Stomach (tissue), 9 donors: ENCODE results near the gene SETX. TPM values are rescaled to one million over a fixed set of nuclear protein-coding genes. Genes with fewer than 3 reads are reported as not detected.

Experiments
- DNase-seq, 2 donors: peaks; one replicate each; pipeline versions ENCODE4 v3.0.0 to v3.0.0-alpha.2; 2013 to 2019
- H3K27ac ChIP-seq, 5 donors: fragments of 200-600 bp in 4 of 5; sonication (generic) in 4 of 5; one replicate each; pipeline ENCODE4 v1.5.1; 2013 to 2019; ENCODE audit warnings: mild to moderate bottlenecking in 1 of 5, moderate library complexity in 1 of 5
- H3K27me3 ChIP-seq, 3 donors: fragments of 200-600 bp; sonication (generic); one replicate each; pipeline ENCODE4 v1.5.1; 2017 to 2019; ENCODE audit warnings: mixed run types in 1 of 3
- H3K36me3 ChIP-seq, 4 donors: fragments of 200-600 bp; sonication (generic); 1 replicate in 3 of 4; 2 replicates in 1 of 4; pipeline ENCODE4 v1.5.1; 2016 to 2019
- H3K4me1 ChIP-seq, 4 donors: fragments of 200-600 bp; sonication (generic); one replicate each; pipeline ENCODE4 v1.5.1; 2016 to 2019
- H3K4me3 ChIP-seq, 4 donors: fragments of 200-600 bp; sonication (generic) in 3 of 4; one replicate each; pipeline ENCODE4 v1.5.1; 2016 to 2019; ENCODE audit warnings: mild to moderate bottlenecking in 1 of 4
- H3K9me3 ChIP-seq, 4 donors: fragments of 200-600 bp; sonication (generic); one replicate each; pipeline ENCODE4 v1.5.1; 2016 to 2019
- EP300 ChIP-seq: sonication (generic); formaldehyde crosslinking; IDR thresholded peaks from one replicate; pipeline ENCODE4 v1.6.1; 2017; ENCODE audit warnings: antibody characterized with exemption
- POLR2A ChIP-seq, 4 donors: fragments of 450-650 bp; IDR thresholded peaks; one replicate each; pipeline ENCODE4 v1.6.1; 2016; ENCODE audit warnings: antibody characterized with exemption in 4 of 4, control low read depth in 2 of 4, mild to moderate bottlenecking in 1 of 4, moderate library complexity in 1 of 4
- POLR2AphosphoS5 ChIP-seq, 3 donors: sonication (generic); formaldehyde crosslinking; IDR thresholded peaks; one replicate each; pipeline ENCODE4 v1.6.1; 2016; ENCODE audit warnings: antibody characterized with exemption in 3 of 3
- WGBS, 5 donors: extraction: QIAGEN DNeasy Blood & Tissue Kit in 3 of 5; methylation state at CpG; one replicate each; pipeline versions ENCODE4 v1.1.5 to v1.1.7; 2013 to 2018; 5-methylcytosine and 5-hydroxymethylcytosine counted together
- intact Hi-C: fragments of 100-400 bp; cut with DNase I; formaldehyde crosslinking; loops from one replicate; pipeline ENCODE4 v1.15.1; 2023; ENCODE audit warnings: low total_unique reads
- polyA plus RNA-seq, 3 donors: library from polyadenylated mRNA; stranded (reverse); fragments of 200-250 nt; gene quantifications; one replicate each; pipeline ENCODE4 v1.2.3, GENCODE V29; 2013
- total RNA-seq, 5 donors: library from RNA; depleted of rRNA; stranded (reverse); fragments of >200 nt; gene quantifications; one replicate each; pipeline versions ENCODE4 v1.1.0 to v1.2.3, GENCODE V29; 2014 to 2016
- TF ChIP-seq, protein P1 (sequence below), 7 experiments: fragments of 450-650 bp in 4 of 7; fragments of 200-600 bp in 3 of 7; sonication (generic) in 3 of 7; IDR thresholded peaks; one replicate each; pipeline ENCODE4 v1.5.1; 2016 to 2019; ENCODE audit warnings: antibody characterized with exemption in 7 of 7, control low read depth in 2 of 7, mild to moderate bottlenecking in 1 of 7
- donor health status: healthy with polysubstance abuse.
- donor health status: Bipolar disorder and iron deficiency.
- donor health status: healthy.

Gene SETX
- total and polyA plus RNA-seq, 8 donors, result 7.9 to 96.7 (median 34.6) TPM

DNA sequence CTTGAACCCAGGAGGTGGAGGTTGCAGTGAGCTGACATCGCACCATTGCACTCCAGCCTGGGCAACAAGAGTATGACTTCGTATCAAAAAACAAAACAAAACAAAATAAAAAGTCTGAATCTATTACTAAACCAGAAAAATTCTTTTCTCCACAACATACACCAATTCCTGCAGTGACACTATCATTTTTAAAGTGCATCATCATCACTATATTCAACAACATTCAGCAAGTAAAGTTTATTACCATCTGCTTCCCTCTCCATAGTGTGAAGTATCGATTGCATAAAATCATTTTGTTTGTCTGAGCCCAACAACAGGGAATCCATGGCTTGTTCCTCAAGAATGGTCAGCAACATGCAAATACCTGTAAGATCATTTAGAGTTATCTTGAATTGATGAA lies 20.4 kb downstream of the SETX start:
- intact Hi-C loops, result no loop called here
- H3K36me3 ChIP-seq, result peaks cover 69 to 100% (median 99%) of the 10 kb centered on the region in 4 donors
- H3K27me3 ChIP-seq, result no peaks in the 10 kb centered on the region
- no peak overlapping the region for H3K27ac ChIP-seq
- 96 to 99% (median 98%) methylated on average over 3 of the region's 3 CpGs for WGBS, 5 donors
- no peaks in the 10 kb centered on the region for H3K9me3 ChIP-seq
- DNase-seq, result no peak
- no peak overlapping the region for H3K4me3 ChIP-seq
- H3K4me1 ChIP-seq, result no peaks in the 10 kb centered on the region
- TF ChIP-seq POLR2A (IDR thresholded peaks at IDR 0.05) (no peak), POLR2AphosphoS5 (IDR thresholded peaks at IDR 0.05) (no peak), EP300 (no peak)
- TF ChIP-seq, protein P1, sequence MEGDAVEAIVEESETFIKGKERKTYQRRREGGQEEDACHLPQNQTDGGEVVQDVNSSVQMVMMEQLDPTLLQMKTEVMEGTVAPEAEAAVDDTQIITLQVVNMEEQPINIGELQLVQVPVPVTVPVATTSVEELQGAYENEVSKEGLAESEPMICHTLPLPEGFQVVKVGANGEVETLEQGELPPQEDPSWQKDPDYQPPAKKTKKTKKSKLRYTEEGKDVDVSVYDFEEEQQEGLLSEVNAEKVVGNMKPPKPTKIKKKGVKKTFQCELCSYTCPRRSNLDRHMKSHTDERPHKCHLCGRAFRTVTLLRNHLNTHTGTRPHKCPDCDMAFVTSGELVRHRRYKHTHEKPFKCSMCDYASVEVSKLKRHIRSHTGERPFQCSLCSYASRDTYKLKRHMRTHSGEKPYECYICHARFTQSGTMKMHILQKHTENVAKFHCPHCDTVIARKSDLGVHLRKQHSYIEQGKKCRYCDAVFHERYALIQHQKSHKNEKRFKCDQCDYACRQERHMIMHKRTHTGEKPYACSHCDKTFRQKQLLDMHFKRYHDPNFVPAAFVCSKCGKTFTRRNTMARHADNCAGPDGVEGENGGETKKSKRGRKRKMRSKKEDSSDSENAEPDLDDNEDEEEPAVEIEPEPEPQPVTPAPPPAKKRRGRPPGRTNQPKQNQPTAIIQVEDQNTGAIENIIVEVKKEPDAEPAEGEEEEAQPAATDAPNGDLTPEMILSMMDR (IDR thresholded peaks at IDR 0.05), result no peak

DNA sequence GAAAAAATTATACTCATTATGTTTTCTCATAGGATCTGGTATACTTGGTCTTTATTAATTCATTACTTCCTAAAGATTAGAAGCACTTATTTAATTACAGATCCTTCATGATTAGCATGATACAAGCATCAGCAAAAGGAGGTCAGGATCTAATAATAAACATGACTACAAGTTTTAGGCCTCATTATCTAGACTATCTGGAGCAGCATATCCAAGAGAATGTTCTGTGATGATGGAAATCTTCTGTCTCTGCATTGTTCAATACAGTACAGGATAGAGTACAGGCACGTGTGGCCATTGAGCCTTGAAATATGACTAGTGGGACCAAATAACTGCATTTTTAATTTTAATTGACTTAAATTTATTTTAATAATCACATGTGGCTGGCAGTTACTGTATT lies 21.2 kb downstream of the SETX start:
- TF ChIP-seq, protein P1 (IDR thresholded peaks at IDR 0.05), result no peak
- TF ChIP-seq EP300, result no peak
- no peak for TF ChIP-seq POLR2AphosphoS5 (IDR thresholded peaks at IDR 0.05)
- TF ChIP-seq POLR2A (IDR thresholded peaks at IDR 0.05), result no peak
- no peak for DNase-seq
- no peak overlapping the region for H3K27ac ChIP-seq
- H3K4me1 ChIP-seq, result no peaks in the 10 kb centered on the region
- H3K27me3 ChIP-seq, result no peaks in the 10 kb centered on the region
- no peaks in the 10 kb centered on the region for H3K9me3 ChIP-seq
- H3K4me3 ChIP-seq, result no peak overlapping the region
- WGBS, 5 donors, result 86 to 100% (median 87%) methylated on average over 1 of the region's 1 CpG
- H3K36me3 ChIP-seq, result peaks cover 70 to 100% (median 99%) of the 10 kb centered on the region in 4 donors
- intact Hi-C loops, result no loop called here

DNA sequence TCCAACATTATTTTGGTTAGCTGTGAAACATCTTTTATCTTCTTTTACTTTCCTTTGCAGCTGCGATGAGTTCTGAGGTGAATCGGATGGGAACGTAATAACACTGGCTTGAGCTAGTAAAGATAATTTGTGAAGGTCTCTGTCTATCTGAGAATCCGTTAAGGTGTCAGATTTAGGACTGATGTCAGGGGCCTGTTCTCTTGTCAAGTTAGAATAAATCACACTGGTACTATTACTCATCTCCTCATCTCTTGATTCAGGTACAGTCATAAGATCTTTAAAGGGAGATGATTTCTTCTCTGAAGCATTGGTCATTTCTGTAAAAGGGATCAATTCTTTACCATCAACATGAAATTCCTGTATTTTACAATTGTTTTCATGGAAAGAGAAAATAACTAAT lies 26.2 kb downstream of the SETX start:
- no peak for TF ChIP-seq POLR2A (IDR thresholded peaks at IDR 0.05)
- TF ChIP-seq POLR2AphosphoS5 (IDR thresholded peaks at IDR 0.05), result no peak
- TF ChIP-seq, protein P1 (IDR thresholded peaks at IDR 0.05), result no peak
- no peak for TF ChIP-seq EP300
- H3K27me3 ChIP-seq, result no peaks in the 10 kb centered on the region
- intact Hi-C loops, result no loop called here
- 97 to 99% (median 98%) methylated on average over 4 of the region's 4 CpGs for WGBS, 5 donors
- H3K4me3 ChIP-seq, result no peak overlapping the region
- H3K27ac ChIP-seq, result no peak overlapping the region
- no peaks in the 10 kb centered on the region for H3K9me3 ChIP-seq
- no peak for DNase-seq
- H3K36me3 ChIP-seq, result peaks cover 42 to 98% (median 89%) of the 10 kb centered on the region in 4 donors
- peaks cover 0 to 10% (median 0%) of the 10 kb centered on the region in 4 donors for H3K4me1 ChIP-seq

DNA sequence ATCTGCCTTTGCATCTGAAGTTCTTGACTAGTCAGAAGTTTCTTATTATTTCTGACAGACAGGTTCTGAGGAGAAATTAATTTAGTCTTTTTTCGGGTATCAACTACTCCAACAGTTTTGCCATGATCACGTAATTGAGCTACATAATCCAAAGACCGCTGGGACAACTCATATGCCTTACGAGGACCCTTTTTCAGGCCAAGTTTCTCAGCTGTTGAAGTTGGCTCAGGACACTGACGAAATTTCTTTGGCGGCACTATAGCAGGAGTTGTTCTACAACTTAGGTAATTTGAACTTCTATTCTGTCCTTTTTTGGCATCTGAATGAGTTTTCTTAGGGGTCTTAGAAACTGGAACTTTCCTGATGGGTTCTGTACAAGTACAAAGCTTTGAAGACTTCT lies 27.2 kb downstream of the SETX start:
- H3K9me3 ChIP-seq, result no peaks in the 10 kb centered on the region
- no peak overlapping the region for H3K4me3 ChIP-seq
- H3K27me3 ChIP-seq, result no peaks in the 10 kb centered on the region
- no peak overlapping the region for H3K27ac ChIP-seq
- 92 to 100% (median 98%) methylated on average over 6 of the region's 6 CpGs for WGBS, 5 donors
- intact Hi-C loops, result no loop called here
- DNase-seq, result no peak
- no peak for TF ChIP-seq EP300
- TF ChIP-seq, protein P1 (IDR thresholded peaks at IDR 0.05), result no peak
- TF ChIP-seq POLR2AphosphoS5 (IDR thresholded peaks at IDR 0.05), result no peak
- no peak for TF ChIP-seq POLR2A (IDR thresholded peaks at IDR 0.05)
- H3K4me1 ChIP-seq, result peaks cover 0 to 12% (median 0%) of the 10 kb centered on the region in 4 donors
- H3K36me3 ChIP-seq, result peaks cover 36 to 98% (median 85%) of the 10 kb centered on the region in 4 donors
